Epithelial cell of alveolus of lung (primary cell): Measurements from ENCODE around the gene SNX3. TPM values are rescaled to one million over a fixed set of nuclear protein-coding genes. Genes with fewer than 3 reads are reported as not detected.

ENCODE experiments used
- total RNA-seq: library from RNA; depleted of rRNA; stranded (reverse); fragments of >200 nt; gene quantifications from 2 replicates; pipeline ENCODE4 v1.2.1, GENCODE V29; 2015

SNX3 gene
- total RNA-seq, result 128 and 223 TPM in 2 replicates

GRCh38 chr6:108260809-108261569, at the start of gene SNX3:
TSS of gene SNX3 (minus strand) at chr6:108261040. CDS start at chr6:108260921, 119 bp downstream.

GRCh38 chr6:108294727-108295625, 34.1 kb upstream of the SNX3 start, which contains the start of gene AFG1L:
TSS of gene AFG1L (plus strand) at chr6:108295054. CDS start at chr6:108295080, 26 bp downstream.

GRCh38 chr6:108165714-108166663, 94.9 kb downstream of the SNX3 start, which contains the start of gene NR2E1:
TSS of gene NR2E1 (plus strand) at chr6:108166022. CDS start at chr6:108166766, 744 bp downstream.

Other genes starting within 250 kb of the SNX3 start
- 24.6 and 48.1 TPM in 2 replicates for gene OSTM1, start 186.3 kb downstream of the SNX3 start, total RNA-seq
- gene NR2E1, start 95.0 kb downstream of the SNX3 start, total RNA-seq, result not detected in 2 replicates
- gene AFG1L, start 34.0 kb upstream of the SNX3 start, total RNA-seq, result 0.88 and 3.2 TPM in 2 replicates